ENCODE data around the gene KLF2.
"Not testable (repeated sequence)": the region's sequence is repeated elsewhere in the genome, so short reads cannot be mapped to it uniquely, and the experiment has no call there.

KLF2 gene

DNA sequence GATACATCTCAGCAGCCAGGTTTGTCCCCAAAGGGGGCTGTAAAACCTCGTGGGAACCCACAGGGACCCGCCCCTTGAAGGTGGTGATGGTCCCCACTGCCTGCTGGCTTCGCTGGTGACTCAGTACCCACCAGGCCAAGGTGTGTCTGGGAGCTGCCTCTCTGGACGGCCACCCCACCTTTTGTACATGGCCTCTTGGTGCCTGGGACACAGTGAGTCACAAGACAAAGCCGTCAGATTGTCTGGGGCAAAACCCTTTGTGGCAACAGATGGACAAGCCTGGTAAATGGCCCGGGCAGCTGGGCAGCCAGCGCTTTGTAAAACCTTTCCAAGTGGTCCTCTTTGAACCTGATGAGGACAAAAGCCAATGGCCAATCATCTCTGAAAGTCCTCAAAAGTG is 27.9 kb upstream of the KLF2 start:
- H3K4me3 ChIP-seq (ENCODE audit: control insufficient read depth, low read depth, low read length), result no peak overlapping the region
- no peak for DNase-seq (ENCODE audit: low read depth)
- no peak for TF ChIP-seq CTCF (IDR thresholded peaks at IDR 0.05; ENCODE audit: control insufficient read depth, insufficient read depth, low read depth, low read length, missing control alignments)

DNA sequence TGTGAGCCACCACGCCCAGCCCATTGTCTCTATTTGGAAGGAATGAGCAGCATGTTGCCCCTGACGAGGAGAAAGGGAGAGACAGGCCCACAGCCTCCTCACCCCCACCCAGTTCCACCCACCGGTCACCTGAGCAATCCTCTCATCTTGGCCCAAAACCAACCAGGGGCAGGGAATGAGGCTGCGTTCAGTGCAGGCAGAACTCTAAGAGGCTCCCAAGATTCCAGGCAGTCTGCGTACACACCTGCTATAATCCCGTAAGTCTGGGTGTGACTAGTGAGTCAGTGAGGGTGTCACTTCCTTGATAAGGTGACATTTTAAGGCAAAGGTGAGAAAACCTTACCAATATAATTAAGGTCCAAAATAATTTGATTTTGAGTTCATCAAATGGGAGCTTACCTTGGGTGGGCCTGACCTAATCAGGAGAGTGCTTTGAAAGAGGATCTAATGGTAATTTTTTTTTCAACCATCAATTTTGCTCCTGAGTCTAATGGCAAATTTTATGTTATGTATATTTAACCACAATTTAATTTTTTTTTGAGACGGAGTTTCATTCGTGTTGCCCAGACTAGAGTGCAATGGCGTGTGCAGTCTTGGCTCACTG is 26.9 kb upstream of the KLF2 start:
- DNase-seq (ENCODE audit: low read depth), result no peak
- TF ChIP-seq CTCF (IDR thresholded peaks at IDR 0.05; ENCODE audit: control insufficient read depth, insufficient read depth, low read depth, low read length, missing control alignments), result no peak
- H3K4me3 ChIP-seq (ENCODE audit: control insufficient read depth, low read depth, low read length), result no peak overlapping the region

- no peak overlapping the region for H3K4me3 ChIP-seq (ENCODE audit: control insufficient read depth, low read depth, low read length)
- no peak for DNase-seq (ENCODE audit: low read depth)
- no peak for TF ChIP-seq CTCF (IDR thresholded peaks at IDR 0.05; ENCODE audit: control insufficient read depth, insufficient read depth, low read depth, low read length, missing control alignments)
Measured at GRCh38 chr19:16298334-16298733, 26.3 kb upstream of the KLF2 start.

- no peak overlapping the region for H3K4me3 ChIP-seq (ENCODE audit: control insufficient read depth, low read depth, low read length)
- no peak for DNase-seq (ENCODE audit: low read depth)
- TF ChIP-seq CTCF (IDR thresholded peaks at IDR 0.05; ENCODE audit: control insufficient read depth, insufficient read depth, low read depth, low read length, missing control alignments), result no peak
Measured at GRCh38 chr19:16301999-16302694, 22.5 kb upstream of the KLF2 start.

DNA sequence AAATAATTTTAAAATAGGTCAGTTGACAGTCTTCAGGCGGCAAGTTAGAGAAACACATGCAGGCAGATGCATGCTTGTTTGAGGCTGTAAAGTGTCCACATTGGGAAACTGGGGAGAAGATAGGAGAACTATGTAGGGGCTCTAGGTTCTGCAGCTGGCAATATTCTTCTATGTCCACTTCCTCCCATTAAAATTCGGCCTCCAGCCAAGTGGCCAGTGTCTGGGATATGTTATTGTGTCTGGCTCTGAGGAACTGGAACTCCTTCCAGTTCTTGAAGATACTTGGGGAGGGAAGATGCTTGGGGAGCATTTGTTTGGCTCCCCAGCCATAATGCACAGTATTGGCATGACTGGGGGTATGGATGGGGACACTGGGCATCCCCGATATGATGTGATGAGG is 20.9 kb upstream of the KLF2 start:
- no peak for DNase-seq (ENCODE audit: low read depth)
- TF ChIP-seq CTCF (IDR thresholded peaks at IDR 0.05; ENCODE audit: control insufficient read depth, insufficient read depth, low read depth, low read length, missing control alignments), result no peak
- H3K4me3 ChIP-seq (ENCODE audit: control insufficient read depth, low read depth, low read length), result no peak overlapping the region

DNA sequence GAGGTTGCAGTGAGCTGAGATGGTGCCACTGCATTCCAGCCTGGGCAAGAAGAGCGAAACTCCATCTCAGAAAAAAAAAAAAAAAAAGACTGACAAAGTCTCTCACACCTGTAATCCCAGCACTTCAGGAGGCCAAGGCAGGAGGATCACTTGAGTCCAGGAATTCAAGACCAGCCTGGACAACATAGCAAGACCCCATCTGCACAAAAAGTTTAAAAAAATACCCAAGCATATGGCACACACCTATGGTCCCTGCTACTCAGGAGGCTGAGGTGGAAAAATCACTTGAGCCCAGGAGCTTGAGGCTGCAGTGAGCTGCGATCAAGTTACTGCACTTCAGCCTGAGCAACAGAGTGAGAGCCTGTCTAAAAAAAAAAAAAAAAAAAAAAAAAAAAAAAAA is 20.1 kb upstream of the KLF2 start:
- not testable (repeated sequence) for H3K4me3 ChIP-seq (ENCODE audit: control insufficient read depth, low read depth, low read length); DNase-seq (ENCODE audit: low read depth)

DNA sequence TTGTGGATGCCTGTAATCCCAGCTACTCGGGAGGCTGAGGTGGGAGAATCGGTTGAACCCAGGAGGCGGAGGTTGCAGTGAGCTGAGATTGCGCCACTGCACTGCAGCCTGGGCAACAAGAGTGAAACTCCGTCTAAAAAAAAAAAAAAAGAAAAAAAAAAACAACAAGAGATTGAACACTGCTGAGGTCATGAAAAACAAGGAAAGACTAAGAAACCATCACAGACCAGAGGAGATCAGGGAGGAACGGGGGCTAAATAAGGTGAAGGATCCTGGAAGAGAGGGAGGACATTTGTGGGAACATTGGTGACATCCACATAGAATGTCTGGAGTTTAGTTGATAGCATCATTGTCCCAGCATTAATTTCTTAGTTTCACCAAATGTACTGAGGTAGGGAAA is 19.6 kb upstream of the KLF2 start:
- not testable (repeated sequence) for DNase-seq (ENCODE audit: low read depth); H3K4me3 ChIP-seq (ENCODE audit: control insufficient read depth, low read depth, low read length)

All from AG09309 (cell line).